GM18951 (cell line): ENCODE data around the gene CPEB1.

Experiments
- POLR2A ChIP-seq: IDR thresholded peaks from 4 replicates; pipeline ENCODE4 v1.6.1; 2011; ENCODE audit warnings: mild to moderate bottlenecking; ENCODE audit not compliant: insufficient read length, insufficient read depth; ENCODE audit errors: extremely low read depth
- in situ Hi-C: fragments of 300-500 bp; cut with MboI; formaldehyde crosslinking; loops from one replicate; pipeline ENCODE4 v1.12.0; 2022; ENCODE audit warnings: low sequenced_read_pairs, mixed read lengths, inconsistent platforms; ENCODE audit not compliant: unreplicated experiment

Gene CPEB1

DNA sequence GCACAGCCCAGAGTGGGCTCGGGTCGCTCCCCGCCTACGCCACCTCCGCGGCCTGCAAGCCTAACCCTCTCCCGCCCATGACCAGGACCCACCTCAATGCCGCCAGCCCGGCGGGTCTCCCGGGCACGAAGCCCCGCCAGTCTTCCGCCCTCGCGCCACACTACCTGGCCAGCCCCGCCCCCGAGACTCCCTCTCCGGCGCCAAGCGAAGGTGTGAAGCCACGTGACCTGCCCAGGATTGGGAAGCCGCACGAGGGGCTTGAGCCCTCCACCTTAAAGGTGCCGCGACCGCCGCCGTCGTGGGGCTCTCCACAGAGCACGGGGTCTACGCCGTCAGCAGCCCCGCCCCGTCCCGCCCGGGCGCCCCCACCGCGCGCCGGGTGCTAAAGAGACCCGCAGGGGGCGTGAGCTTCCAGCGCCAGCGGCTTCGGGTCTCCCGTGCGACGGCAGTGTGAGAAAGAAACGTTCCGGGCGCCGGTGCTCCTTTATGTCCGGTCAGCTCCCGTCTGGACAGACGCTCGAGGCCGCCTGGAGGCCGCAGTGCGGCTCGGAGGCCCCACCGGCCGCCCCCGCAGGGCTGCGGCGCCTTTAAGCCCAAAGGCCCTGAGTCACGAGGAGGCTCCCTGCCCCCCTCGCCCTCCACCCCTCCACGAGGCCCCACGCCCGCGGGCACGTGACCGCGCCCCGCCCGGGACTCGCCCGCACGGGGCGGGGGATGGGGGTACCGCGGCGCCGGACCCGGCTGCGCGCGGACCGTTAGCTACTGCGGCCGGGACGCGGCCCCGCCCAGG is at the start of gene CPEB1:
Gene CPEB1 (minus strand): TSS at position 319 of the 790 bp plus-strand sequence. CDS start 18,904 bp downstream, outside the sequence.
- TF ChIP-seq POLR2A: no peak

DNA sequence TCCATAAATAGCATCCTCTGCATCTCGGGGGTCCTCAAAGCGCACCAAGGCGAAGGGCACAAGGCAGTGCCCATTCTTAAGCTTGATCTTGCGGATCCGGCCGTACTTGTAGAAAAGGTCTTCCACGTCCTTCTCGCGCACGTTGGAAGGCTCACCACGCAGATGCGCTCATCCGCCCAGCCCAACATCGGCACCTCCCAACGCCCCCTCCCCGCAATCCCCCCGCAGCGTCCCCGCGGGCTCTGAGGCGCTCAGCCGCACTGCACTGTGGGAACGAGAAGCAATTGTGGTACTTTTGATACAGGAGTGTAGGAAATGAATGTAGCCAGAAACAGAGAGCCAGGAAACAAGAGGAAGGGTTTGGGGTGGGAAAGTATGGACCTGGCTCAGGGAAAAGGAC is 45.0 kb upstream of the CPEB1 start:
- TF ChIP-seq POLR2A: no peak
- in situ Hi-C loops: no loop called here

More for the DNA sequence above, at the start of gene CPEB1:
- in situ Hi-C loops: no loop called here

DNA sequence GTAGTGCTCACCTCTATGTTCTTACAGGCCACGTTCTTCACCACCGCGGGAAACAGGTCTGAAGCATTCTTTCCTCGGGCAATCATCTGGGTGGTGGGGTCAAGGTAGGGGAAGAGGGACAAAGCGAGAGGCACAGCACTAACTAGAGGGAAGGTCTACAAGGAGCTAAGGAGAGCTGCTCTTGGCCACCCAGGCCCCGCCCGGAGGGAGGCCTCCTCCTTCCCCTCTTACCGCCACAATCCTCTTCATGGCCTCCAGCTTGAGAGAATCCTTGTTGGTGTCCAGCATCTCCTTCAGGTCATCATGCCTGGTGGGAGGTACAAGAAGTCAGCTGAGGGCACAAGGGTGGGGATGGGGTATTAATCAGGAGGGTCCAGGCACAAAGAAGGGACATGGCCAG is 42.0 kb upstream of the CPEB1 start:
- in situ Hi-C loops: no loop called here
- no peak for TF ChIP-seq POLR2A

DNA sequence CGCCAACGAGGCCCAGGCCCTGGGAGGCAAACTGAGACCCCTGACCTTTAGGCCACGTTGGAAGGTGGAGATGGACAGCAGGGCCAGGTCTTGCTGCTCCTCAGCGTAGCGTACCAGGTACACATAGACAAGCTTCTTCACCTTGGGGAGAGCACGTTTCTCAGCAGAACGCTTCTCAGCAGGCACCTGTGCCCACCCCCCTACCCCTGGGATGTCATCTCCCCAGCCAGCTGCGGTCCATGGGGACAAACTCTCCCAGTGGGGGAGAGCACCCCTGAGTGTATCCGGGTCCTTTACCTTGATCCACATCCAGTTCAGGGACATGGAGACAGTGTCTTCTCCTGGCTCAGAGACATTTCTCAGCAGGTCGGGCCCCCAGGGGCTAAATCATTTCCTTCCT is 41.5 kb upstream of the CPEB1 start:
- TF ChIP-seq POLR2A: no peak
- in situ Hi-C loops: no loop called here

DNA sequence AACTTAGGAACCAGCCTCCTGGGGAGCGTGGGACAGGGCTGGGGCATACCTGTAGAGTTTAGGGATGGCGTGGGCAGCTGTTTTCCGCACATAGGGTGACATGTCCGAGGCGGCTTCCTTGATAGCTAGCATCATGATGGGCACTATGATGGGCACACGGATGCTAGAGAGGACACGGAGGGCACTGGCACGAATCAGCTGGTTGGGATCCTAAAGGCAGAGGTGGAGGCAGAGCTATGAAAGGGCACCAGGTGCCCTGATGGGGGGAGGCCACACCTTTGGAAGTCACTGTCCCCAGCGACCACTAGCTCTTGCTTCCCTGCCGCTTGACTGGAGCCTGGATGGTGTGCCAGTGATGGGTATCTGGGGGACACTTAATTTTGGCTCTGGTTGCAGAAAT is 34.2 kb upstream of the CPEB1 start:
- in situ Hi-C loops: no loop called here
- no peak for TF ChIP-seq POLR2A

DNA sequence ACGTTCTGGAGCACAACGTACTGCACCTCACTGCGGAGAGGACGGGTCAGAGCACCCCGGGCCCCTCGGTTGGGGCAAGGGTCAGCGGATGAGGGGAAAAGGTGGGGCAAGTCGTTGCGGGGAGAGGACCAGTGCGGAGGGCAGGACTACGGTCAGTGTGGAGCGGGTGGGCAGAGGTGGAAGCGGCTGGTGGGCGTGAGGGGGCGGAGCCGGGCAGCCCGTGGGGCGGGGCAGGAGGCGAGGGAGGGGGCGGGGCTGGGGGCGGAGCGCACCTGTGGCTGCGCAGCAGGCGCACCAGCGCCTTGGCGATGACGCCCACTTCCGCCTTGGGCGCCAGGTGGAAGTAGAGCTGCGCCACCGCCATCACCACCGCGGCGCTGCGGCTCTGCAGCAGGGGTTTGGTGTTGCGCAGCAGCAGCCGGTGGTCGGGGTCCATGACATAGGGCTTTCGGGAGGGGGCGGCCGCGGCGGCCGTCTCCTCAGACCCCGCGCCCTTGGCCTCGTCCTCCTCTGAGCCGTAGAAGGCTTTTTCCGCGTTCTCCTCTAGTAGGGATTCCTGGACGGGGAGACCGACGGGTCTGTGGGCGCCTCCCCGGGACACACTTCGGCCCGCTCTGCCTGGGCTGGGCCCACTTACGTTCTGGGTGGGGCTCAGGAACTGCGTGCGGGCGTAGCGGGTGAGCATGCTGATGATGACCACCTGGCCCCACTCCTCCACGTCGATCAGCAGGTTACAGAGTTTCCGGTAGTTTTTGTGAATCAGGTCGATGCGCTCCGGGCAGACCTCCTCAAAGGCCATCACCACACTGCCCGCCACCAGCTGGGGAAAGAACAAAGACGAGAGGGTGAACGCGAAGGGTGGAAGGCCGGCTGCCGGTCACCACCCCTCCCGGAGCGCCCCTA is 33.3 kb upstream of the CPEB1 start:
- in situ Hi-C loops: no loop called here
- TF ChIP-seq POLR2A: peak; percentile 39

DNA sequence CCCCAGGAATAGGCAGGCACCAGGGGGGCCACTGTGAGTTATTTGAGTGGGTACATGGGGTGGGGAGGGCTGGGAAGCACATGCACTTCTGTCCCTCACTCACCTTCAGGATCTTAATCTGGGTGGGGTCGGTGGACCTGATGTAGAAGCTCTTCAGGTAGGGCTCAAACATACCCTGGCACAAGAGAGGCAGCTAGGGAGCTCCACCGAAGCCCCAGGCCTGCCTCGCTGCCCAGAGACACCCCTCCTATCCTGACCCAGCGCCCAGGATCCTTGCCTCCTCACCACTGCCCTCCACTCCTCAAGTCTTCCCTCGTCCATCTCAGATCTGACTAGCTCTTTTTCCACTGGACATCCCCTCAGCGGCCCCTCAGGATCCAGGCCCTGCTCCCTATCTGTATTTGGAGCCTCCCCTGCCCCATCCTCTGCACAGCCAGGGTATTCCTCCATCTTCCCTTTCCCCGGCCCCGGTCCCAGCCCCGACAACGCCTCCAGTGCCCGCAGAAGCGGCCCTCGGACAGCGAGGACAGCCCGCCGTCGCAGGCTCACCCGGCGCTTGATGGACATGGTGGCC is 32.5 kb upstream of the CPEB1 start:
- in situ Hi-C loops: no loop called here

DNA sequence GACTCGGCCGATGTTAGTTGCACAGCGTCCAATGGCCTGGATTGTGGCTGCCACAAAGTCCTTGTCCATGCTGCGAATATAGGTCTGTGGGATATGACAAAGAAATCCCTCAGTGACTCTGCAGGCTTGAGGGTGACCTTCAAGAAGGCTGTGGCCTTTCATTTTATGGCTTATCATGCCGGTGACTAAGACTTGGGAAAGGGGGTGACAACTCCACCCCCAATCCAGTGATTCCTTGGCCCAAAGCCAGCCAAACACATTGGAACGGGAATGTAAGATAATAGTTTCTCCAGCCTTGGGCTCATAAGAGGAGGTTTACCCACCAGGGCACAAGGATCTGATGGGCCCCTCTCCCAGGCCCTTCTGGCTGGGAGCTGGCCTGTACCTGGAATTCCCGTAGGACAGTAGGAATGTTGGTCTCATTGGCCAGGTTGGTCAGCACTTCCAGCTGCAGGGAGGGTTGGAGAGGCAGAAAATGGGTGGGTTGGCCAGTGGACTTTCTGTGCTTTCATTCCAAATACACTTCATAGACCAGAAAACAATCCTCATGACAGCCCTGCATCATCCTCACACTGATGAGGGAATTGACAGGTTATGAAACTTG is 30.7 kb upstream of the CPEB1 start:
- in situ Hi-C loops: no loop called here
- TF ChIP-seq POLR2A: no peak

More for the DNA sequence above, 32.5 kb upstream of the CPEB1 start:
- no peak for TF ChIP-seq POLR2A

DNA sequence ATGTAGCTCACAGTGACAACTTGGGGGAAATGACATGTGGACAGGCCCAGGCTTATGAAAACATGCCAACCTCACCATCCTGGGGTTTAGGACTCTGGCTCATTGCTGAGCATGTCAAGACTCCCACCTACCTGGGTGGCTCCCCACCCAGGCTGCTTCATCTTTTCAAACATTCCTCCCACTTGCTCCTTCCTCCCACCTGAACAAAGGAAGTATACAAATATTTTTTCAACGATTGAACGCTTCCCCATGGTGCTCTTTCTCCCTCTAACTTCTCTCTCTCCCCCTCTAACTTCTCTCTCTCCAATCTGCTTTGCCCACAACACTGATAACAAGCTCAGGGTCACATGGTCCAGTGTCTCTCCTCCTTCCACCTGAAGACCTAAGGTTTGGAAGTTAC is 27.7 kb upstream of the CPEB1 start:
- in situ Hi-C loops: no loop called here
- no peak for TF ChIP-seq POLR2A

DNA sequence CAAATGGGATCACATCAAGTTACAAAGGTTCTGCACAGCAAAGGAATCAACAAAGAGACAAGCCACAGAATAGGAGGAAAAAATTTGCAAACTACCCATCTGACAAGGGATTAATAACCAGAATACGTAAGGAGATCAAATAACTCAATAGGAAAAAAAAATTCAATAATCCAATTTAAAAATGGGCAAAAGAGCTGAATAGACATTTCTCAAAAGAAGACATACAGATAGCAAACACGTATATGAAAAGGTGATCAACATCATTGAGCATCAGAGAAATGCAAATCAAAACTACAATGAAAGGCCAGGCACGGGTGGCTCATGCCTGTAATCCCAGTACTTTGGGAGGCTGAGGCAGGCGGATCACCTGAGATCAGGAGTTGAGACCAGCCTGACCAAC is 23.5 kb upstream of the CPEB1 start:
- in situ Hi-C loops: no loop called here
- no peak for TF ChIP-seq POLR2A

DNA sequence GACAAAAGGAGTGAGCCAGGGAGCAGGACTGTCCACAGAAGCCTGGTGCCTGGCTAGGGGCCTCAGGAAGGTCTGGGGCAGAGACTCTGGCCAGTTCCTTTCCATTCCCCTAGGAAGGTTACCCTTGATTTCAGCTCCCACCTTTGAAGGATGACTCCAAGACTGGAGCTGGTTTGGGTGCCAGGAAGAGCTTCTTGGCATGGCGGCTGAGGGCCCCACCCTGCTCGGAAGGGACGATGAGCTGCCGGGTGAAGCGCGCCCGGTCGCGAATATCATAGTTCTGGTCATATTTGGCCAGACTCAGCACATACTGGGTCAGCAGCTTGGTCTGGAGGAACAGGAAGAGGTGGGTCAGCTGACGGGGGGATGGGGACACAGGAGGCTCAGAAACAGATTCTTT is 19.4 kb upstream of the CPEB1 start:
- in situ Hi-C loops: no loop called here
- no peak for TF ChIP-seq POLR2A

DNA sequence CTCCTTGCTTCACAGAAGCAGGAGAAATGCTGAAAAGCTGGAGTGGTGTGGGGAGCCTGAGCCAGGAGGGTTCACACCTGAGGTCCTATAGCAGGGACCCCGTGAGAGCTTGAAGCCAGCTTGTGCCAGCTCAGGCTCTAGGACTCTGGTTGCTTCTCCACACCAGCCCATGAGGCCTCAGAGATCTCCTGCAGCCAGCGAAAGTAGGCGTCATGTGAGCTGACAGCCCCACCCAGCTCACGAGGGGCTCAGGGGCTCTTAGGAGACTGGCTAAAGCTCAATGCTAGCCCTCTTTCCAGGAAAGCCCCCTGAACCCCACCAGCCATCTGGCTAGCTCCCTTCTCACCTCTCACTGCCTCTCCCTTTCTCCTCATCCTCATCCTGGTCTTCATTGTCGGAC is 16.9 kb upstream of the CPEB1 start:
- in situ Hi-C loops: no loop called here
- no peak for TF ChIP-seq POLR2A

DNA sequence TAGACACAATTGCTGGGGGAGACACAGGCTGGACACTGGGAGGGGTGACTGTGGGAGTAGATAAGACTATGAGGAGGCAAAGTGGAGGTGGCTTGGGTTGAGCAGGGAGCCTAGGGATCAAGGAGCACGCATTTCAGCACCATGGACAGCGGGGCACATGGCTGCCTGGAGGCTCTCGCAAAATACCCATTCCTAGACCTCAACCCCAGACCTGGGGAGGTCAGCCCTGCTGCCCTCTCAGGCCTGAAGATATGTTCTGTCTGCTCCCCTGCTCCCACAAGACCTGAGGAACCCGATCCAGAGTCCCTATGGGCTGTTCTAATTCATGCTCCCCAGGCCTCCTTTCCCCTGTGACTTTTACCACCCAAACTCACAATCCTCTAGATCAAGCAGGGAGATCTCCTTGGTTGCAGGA is 16.0 kb upstream of the CPEB1 start:
- no peak for TF ChIP-seq POLR2A
- in situ Hi-C loops: no loop called here

DNA sequence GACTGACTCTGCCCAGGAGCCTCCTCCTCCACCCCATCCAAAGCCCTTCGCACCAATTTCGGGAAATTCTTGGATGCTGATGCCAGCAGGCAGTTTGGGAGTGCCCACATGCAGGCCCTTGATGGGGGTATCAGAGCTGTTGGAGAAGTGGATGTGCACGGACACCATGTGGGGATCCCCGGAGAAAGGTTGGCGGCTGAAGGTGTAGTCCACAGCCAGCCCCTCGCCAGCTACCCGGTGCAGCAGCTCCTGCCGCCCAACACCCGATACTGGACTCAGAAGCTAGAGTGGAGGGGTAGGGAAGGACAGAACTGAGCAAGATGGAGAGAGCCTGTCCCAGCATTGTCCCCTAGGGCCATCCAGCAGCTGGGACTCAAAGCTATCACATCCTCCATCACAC is 15.5 kb upstream of the CPEB1 start:
- in situ Hi-C loops: no loop called here
- TF ChIP-seq POLR2A: no peak
